GM18861 (cell line): Measurements from ENCODE around the gene KY.

ENCODE experiments used
- ATAC-seq: cut with Tn5 transposase; IDR thresholded peaks from one replicate; pipeline ENCODE4 v1.9.1; 2021; ENCODE audit not compliant: unreplicated experiment

The KY gene

DNA sequence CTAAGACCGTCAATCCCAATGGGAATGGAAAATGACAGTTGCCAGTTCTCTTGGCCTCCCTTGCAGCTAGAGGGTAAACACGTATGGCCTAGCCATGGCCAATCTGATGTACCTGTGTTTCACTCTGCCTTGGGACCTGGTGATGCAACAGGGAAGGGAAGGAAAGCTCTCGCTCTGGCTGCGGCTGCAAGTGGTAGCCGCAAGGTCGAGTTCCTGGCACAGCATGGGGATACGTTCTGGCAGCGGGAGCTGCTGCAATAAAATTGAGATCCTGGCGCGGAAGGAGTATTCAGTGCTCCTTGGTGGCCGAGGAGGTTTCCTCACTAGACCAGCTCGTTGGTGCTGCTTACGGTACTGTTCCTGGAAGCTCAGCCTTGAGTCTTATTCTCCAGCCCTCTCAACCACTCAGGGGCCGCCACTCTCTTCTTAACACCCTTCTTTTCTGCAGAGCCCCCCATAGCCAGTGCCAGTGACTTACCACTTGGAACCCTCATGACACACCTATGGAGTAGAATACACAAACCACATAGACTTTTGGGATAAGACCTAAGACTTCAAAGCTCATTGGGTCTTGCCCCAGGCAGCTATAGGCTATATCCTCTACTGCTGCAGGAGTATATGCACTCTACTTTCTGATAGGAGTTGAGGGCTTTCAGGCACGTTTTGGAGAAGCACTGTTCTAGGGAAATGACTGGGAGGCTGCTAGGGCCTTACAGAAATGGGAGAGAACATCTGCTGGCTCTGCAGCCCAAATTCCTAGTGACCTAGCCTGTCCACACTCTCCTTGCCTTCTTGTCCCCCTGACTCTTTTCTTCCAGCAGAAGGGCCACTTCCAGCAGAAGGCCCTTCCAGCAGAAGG lies 2.7 kb downstream of the KY start:
- no peak for ATAC-seq

GRCh38 chr3:134646086-134646485 lies 4.7 kb downstream of the KY start:
- no peak for ATAC-seq

GRCh38 chr3:134645515-134645914 lies 5.3 kb downstream of the KY start:
- ATAC-seq: no peak

- no peak for ATAC-seq
Measured at GRCh38 chr3:134644731-134645514, 5.9 kb downstream of the KY start.

- no peak for ATAC-seq
Measured at GRCh38 chr3:134643150-134643675, 7.6 kb downstream of the KY start.

GRCh38 chr3:134642445-134643149 lies 8.2 kb downstream of the KY start:
- ATAC-seq: no peak

DNA sequence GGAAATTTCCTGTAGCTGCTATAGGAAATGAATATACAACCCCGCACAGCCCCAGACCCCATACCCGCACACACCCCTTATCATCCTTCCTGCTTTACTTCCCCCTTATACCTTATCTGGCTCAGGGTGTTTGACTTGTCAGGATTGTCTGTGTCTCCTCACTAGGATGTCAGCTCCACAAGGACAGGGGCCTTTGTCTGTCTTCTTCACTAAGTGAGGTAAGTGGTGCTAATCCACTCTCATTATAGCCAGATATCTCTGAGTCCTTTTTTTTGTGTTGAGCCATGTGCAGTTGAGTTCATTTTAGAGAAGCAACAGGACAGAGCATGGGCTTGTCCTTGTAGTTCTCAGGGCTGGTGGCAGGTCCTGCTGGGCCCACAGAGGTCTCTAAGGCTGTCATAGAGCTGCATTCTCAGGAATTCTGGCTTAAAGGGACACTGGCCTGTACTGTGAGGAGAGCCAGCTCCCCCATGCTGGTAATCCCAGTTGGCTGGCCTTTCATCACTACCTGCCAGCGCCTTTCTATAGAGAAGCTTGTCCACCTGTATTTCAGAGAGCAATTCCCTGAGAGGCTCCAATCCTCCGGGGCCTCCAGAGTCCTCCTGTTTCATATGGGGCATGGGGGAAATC lies 9.0 kb downstream of the KY start:
- ATAC-seq: no peak

DNA sequence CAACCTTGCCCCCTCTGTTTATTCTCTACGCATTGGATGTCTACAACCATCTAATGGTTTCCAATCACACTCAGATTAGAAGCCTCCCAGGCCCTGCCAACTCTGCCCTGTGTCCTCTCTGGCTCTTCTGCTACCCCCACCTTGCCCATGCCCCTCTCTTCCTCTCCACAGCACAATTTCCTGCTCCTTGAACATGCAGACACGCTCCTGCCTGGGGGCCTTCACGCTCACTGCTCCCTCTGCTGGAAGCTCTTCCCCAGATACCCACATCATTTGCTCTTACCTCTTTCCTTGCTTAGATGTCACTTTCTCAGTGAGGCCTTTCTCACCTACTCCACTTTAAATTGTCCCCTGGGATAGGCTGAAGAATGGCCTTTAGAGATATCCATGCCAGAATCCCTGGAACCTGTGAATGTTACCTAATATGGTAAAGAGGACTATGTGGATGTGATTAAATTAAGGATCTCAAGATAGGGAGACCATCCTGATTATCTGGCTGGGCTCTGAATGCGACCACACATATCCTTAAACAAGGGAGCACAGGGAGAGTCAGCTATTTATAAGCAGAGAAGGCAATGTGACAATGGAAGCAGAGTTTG lies 9.9 kb downstream of the KY start:
- ATAC-seq: no peak

DNA sequence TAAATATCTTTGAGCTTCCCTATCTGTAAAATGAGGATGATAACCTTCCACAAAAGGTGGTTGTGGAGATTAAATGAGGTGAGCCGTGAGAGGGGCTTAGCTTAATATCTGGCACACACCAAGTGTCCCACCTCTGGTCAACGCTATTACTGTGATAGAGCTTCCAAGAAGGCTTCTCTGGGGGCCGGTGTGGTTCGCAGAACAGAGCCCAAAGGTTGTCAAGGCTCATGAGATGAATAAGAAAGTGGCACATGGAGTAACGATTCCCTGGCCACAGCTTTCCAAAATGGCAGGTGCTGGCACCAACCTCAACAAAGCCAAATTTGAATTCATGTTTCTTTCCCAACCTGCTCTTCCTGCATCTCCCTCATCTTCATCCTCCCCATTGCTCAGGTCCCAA lies 10.4 kb downstream of the KY start:
- ATAC-seq: no peak

DNA sequence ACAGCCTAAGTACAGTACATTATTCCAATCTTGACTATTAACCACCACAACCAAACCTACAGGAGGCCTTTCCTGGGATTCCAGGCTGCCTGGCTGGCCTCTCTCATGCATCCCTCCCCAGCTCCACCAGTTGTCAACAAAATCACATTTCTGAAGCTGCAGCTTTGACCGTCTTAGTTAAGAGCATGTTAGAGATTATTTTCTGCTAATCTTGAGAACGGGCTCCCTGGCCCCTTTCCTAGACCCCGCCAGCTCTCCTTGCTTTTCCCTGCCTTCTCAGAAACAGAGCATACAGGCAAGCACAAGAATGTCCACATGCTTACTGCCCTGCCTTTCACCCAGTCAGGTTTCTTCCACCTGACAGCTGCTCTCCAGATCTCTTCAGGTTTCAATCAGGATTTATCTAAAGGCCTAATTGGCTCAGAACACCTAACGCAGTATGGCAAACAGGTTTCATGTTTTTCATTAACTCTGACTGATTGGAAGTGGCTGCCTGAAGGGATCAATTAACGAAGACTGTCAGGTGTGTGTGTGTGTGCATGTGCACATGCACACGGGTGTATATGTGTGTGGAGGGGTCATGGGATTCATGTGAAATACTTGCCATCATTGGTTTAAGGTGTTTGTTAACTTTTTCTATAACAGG lies 12.3 kb downstream of the KY start:
- no peak for ATAC-seq

- no peak for ATAC-seq
Measured at GRCh38 chr3:134636406-134636805, 14.4 kb downstream of the KY start.

DNA sequence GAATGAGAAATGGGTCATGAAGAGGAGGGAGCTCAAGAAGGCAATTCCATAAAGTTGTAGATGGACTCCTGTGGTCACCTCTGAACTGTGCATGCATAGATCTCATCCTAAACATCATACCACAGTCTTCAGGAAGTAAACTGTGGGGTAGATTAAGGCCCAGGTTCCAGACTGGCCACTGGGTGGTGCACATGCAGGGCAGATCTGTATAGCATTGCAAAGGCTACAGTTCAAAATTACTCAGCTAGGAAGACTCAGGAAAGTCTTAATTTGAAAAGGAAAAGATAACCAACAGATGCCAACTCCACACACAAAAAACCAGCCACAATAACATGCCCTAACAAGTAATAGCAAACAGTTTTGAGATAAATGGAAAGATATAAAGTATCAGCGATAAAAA lies 20.3 kb downstream of the KY start:
- no peak for ATAC-seq

GRCh38 chr3:134628884-134629283 lies 21.9 kb downstream of the KY start:
- no peak for ATAC-seq

GRCh38 chr3:134627831-134628230 lies 23.0 kb downstream of the KY start:
- no peak for ATAC-seq

DNA sequence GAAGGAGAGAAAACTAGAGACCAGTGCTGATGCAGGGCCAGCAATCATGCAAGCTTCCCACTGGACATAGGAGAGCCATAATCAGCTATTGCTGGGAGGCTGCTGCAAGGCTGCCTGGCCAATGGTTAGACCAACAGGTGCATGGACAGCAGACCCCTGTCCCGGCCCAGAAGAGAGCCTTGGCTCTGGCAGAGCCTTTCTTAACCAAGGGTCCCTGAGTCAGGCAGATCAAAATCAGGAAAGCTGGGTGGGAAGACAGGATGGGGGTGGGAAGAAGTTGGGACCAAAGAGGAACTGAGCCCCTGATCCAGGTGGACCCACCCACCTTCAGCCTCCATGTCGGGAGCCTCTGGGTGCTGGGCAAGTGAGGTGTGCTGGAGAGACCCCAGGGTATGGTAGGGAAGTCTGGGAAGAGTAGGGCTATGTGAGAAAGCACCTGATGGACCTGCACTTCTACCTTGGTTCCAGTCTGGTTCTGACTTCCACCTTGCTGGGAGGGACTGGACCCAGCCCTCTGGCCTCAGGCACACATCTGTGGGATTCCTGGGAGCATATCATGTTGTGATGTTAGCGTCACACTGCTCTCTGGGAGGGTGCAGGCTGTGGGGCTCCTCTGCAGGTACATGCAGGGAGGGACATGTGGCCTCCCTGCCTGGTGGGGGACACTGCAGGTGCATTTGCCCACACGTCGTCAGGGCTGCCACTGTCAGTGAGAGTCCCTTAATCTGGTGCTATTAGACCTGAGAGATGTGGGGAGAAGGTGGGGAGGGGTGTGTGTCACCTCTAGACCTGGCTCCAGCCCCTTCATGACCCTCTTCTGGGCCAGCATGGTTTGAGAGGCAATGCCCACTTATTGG lies 24.7 kb downstream of the KY start:
- no peak for ATAC-seq

- ATAC-seq: no peak
Measured at GRCh38 chr3:134625462-134625861, 25.4 kb downstream of the KY start.

- no peak for ATAC-seq
Measured at GRCh38 chr3:134624537-134625287, 26.1 kb downstream of the KY start.

DNA sequence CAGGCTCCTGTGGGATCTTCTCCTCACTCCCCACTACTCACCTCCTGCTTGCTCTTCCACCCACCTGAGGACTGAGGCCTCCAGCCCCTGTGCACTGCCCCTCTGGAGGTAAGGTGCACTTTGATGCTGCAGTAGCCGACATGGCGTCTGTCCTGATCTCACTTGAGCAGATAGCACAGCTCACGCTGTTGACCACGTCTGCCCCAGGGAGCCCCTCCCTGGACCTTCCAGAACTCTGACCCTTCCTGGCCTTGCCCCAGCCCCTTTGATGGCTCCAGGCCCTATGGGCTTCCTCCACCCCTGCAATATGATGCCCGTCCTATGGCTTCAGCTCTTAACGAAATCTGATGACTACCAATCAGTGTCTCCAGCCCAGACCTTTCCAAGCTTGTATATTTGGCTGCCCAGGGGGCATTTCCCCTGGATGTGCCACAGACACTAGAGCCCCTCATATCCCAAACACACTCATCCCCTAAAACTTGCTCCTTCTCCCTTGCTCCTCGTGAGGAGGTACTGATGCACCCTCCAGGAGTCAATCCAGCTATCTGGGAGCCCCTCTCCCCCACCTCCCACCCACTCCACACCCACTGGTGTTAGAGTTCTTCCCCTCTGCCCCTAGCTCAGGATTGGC lies 27.1 kb downstream of the KY start:
- ATAC-seq: no peak
